Inferior parietal cortex (tissue), 1 donor: ENCODE measurements around the gene GLCE.
"Not testable (repeated sequence)": the region's sequence is repeated elsewhere in the genome, so short reads cannot be mapped to it uniquely, and the experiment has no call there.

ENCODE experiments used
- DNase-seq: peaks from one replicate; pipeline ENCODE4 v3.0.0-alpha.2; 2016; ENCODE audit errors: extremely low spot score

The GLCE gene

GRCh38 chr15:69272139-69272538 is 111.7 kb downstream of the GLCE start:
- no peak for DNase-seq

GRCh38 chr15:69272891-69273290 is 112.5 kb downstream of the GLCE start:
- DNase-seq = no peak

GRCh38 chr15:69275074-69275670 is 114.7 kb downstream of the GLCE start:
- no peak for DNase-seq

GRCh38 chr15:69275933-69276560 is 115.6 kb downstream of the GLCE start:
- no peak for DNase-seq

- no peak for DNase-seq
Measured at GRCh38 chr15:69277316-69277715, 116.9 kb downstream of the GLCE start.

- no peak for DNase-seq
Measured at GRCh38 chr15:69279636-69280035, 119.2 kb downstream of the GLCE start.

- no peak for DNase-seq
Measured at GRCh38 chr15:69280783-69281182, 120.3 kb downstream of the GLCE start.

- no peak for DNase-seq
Measured at GRCh38 chr15:69282104-69282743, 121.8 kb downstream of the GLCE start.

- no peak for DNase-seq
Measured at GRCh38 chr15:69285834-69286233, 125.4 kb downstream of the GLCE start.

- no peak for DNase-seq
Measured at GRCh38 chr15:69288011-69288410, 127.6 kb downstream of the GLCE start.

- DNase-seq = no peak
Measured at GRCh38 chr15:69288531-69289341, 128.3 kb downstream of the GLCE start.

- no peak for DNase-seq
Measured at GRCh38 chr15:69289342-69290146, 129.1 kb downstream of the GLCE start.

GRCh38 chr15:69290346-69291164 is 130.1 kb downstream of the GLCE start:
- no peak for DNase-seq

GRCh38 chr15:69291651-69292050 is 131.2 kb downstream of the GLCE start:
- DNase-seq = not testable (repeated sequence)

- DNase-seq = no peak
Measured at GRCh38 chr15:69292826-69293420, 132.5 kb downstream of the GLCE start.

GRCh38 chr15:69293741-69294615 is 133.5 kb downstream of the GLCE start:
- no peak for DNase-seq

- no peak for DNase-seq
Measured at GRCh38 chr15:69296606-69297005, 136.2 kb downstream of the GLCE start.

- no peak for DNase-seq
Measured at GRCh38 chr15:69297642-69298353, 137.4 kb downstream of the GLCE start.

- no peak for DNase-seq
Measured at GRCh38 chr15:69298354-69298696, 137.9 kb downstream of the GLCE start.
